HG02943 (cell line): Measurements from ENCODE around the gene ENKUR.

Experiments
- ATAC-seq: cut with Tn5 transposase; IDR thresholded peaks from one replicate; pipeline ENCODE4 v1.9.1; 2021; ENCODE audit warnings: mild to moderate bottlenecking, low read depth, moderate library complexity; ENCODE audit not compliant: unreplicated experiment

Gene ENKUR

DNA sequence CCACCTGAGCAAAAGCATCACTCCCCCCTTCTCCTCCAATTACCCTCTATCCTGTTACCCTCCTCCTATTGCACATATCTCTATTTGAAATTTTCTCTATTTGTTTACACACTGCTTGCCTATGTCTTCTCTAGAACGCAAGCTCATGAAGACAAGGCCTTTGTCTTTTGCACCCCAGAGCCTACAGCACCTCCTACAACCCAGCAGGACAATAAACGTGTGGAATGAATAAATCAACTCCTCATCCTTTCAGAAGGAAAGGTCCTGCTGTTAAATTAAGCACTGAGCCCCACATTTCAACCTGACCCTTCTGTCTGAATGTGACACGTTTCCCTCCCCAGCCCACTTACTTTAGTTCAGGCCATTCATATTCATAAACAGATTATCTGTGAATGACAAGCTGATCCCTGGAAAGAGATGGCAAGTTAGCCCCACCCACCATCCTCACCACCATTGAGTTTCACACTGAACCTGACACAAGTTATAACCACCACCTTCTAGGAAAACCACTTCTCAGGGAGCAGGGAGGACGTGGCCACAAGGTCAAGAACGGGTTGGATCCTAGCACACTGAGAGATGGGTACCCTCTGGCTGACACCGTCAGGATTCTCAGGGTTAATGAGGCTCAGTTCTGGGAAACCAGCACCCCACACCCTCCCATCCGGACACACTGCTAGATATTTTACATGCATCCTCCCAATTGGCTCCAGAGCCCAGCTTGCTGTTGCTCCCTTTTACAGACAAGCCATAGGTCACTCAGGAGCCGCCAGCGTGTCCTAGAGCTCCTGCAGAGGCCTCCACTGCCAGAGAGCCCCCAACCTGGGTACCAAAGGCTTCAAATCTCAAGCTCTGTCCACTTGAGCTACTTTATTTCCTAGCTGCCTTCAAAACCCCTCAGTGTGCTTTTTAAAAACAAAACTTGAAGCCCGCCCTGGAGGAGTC, 64.5 kb downstream of the ENKUR start:
- no peak for ATAC-seq

DNA sequence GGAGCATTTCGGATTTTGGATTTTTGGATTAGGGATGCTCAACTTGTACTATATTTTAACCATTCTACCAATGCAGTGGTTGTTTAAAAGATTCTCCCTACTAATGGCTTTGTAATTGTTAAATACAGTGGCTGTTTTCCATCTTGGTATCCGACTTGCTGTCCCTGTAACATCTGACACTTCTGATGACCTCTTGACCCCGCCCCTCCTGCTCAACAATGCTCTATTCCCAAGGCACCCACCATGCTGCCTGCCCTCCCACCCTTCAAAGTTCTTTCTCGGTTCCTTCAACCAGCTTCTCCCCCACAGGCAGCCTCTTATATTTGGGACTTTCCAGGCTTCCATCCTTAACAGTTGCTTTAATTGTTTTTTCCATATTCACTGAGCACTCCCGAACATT, 65.5 kb downstream of the ENKUR start:
- ATAC-seq, result no peak

DNA sequence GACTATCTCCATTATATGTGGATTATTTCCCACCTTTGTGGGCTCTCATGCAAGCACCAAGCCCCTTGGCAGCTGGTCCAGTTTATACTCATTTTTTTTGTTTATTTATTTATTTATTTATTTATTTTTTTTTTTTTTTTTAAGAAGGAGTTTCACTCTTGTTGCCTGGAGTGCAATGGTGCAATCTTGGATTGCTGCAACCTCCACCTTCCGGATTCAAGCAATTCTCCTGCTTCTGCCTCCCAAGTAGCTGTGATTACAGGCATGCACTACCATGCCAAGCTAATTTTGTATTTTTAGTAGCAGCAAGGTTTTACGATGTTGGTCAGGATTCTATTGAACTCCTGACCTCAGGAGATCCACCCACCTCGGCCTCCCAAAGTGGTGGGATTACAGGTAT, 66.3 kb downstream of the ENKUR start:
- ATAC-seq, result no peak

DNA sequence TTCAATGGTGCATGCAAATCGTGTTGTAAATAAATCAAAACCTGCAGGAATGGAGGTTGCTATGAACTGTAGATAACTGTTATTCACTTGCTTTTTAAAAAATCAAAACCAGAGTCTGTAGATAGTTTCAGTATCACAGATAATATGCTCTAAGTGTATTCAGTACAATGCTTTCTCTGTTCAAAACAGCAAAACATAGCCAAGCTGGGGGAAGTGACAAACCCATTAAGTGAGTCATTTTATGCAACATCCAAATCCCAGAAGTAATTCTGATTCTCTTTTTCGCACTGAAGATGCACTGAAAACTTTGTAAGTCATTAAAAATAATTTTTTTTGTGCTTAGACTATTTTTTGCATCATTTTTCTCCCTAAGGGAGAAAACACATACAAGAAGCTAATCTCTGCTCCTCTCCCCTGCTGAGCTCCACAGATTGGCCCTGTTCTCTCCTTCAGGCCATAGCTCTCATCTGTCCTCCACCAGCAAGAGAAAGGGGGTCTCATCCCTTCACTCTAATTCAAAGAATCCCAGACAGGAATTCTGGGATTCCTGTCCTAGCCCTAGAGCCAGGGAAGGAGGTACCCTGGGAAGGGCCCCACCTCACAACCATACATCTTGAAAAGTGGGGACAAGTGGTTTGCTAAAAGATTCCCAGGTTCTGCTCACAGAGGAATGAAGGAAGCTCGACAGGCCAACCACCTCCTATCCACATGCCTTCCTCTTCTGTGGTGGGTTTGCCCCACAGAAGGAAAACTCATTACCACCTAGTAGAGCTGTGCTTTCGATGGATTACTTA, 68.5 kb downstream of the ENKUR start:
- ATAC-seq, result no peak

DNA sequence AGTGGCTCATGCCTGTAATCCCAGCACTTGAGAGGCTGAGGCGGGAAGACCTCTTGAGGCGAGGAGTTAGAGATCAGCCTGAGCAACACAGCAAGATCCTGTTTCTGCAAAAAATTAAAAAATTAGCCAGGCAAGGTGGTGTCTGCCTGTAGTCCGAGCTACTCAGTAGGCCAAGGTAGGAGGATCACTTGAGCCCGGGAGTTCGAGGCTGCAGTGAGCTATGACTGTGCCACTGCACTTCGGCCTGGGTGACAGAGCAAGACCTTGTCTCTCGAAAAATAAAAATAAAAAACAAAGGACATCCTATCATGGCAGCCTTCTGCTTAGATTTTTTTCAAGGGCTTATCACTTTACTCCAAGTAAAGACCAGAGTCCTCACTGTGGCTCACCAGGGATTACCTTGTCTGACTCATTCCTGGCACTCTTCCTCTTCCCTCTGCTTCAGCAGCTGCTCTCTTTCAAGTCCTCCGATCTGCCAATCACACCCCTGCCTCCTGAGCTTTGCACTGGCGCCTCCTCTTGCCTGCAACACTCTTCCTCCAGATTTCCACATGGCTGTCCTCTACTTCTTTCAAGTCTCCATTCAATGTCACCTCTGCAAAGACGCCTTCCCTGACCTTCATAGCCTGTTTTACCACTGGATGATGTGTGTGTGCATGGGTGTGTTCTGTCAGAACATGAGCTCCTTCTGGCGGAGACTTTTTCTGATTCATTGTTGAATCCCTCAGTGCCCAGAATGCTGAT, 71.3 kb downstream of the ENKUR start:
- no peak for ATAC-seq

DNA sequence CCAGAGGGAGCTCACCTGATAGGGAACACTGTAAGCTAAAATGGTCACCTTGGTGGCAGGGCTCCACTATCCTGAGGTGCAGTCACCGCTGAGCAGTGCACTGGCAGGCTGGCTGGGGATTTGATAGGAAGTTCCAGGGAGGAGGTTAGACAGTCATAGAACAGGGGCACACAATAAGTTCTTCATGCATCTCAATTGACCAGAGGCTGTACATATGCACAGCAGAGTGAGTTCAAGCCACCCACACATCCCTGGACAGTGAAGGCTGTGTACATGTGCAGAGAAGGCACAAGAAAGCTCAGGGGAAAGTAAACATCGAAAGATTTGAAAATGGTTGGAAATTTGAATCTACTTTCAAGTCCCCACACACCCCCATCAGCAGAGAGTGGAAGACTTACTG, 77.4 kb downstream of the ENKUR start:
- ATAC-seq, result no peak

DNA sequence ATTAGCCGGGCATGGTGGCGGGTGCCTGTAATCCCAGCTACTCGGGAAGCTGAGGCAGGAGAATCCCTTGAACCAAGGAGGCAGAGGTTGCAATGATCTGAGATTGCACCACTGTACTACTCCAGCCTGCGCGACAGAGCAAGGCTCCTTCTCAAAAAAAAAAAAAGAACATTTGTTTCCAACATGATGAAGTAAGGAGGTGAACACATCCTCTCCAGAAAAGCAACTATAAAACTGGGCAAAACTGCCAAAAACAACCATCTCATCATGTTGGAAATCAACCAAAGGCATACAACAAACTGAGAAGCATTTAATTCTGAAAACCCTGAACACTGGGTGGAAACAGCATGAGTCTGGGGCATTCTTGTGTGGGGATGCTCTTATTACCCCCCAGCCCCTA, 77.9 kb downstream of the ENKUR start:
- no peak for ATAC-seq

DNA sequence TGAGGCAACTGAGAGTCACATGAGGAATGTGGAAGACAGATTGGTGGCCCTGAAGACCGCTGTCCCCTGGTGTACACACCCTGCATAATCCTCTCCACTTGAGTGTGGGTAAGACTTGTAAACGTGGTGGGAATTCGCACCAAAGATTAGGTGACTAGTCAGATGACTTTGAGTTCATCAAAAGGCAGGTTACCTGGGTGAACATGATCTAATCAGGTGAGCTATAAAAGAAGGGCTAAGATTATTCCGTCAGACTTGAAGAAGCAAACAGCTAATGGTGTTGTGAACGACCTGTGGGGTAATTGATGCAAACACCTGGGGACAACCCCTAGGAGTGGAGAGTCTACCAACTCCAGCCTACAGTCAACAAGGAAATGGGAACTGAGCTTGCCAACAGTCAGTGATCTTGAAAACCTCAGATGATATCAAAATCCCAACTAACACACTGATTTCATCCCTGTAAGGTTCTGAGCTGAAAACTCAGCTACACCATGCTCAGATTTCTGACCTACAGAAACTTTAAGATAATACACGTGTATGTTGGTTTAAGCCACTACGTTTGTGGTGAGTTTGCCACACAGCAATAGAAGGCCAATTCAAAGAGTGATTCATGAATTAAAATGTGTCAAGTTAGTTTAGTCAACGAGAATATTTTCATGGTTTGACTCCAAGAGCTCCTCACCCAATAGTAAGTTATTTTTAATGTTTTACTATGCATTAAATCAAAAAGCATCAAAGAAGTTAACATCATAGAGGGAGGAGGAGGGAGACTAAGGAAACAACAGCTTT, 80.3 kb downstream of the ENKUR start:
- ATAC-seq, result no peak
